NCI-H2107 (cell line): Measurements from ENCODE around the gene TM9SF2.

ENCODE experiments used
- DNase-seq: peaks from one replicate; lab custom pipeline; 2025; lab: John Stamatoyannopoulos, UW

Gene TM9SF2

GRCh38 chr13:99580500-99581268, 79.4 kb downstream of the TM9SF2 start:
- DNase-seq, result no peak

GRCh38 chr13:99582511-99582910, 81.2 kb downstream of the TM9SF2 start:
- DNase-seq, result no peak

- DNase-seq, result no peak
These were observed 84.3 kb downstream of the TM9SF2 start for GRCh38 chr13:99585609-99586008.

GRCh38 chr13:99587021-99587420, 85.7 kb downstream of the TM9SF2 start:
- no peak for DNase-seq

- no peak for DNase-seq
These were observed 86.8 kb downstream of the TM9SF2 start for GRCh38 chr13:99587893-99588606.

GRCh38 chr13:99589575-99589974, 88.3 kb downstream of the TM9SF2 start:
- DNase-seq, result no peak

GRCh38 chr13:99590519-99591011, 89.3 kb downstream of the TM9SF2 start:
- no peak for DNase-seq

GRCh38 chr13:99596180-99596579, 94.9 kb downstream of the TM9SF2 start:
- no peak for DNase-seq

GRCh38 chr13:99600318-99600717, 99.0 kb downstream of the TM9SF2 start:
- DNase-seq, result no peak

- DNase-seq, result no peak
These were observed 100.3 kb downstream of the TM9SF2 start for GRCh38 chr13:99601535-99601934.

GRCh38 chr13:99604636-99605035, 103.4 kb downstream of the TM9SF2 start:
- no peak for DNase-seq

GRCh38 chr13:99605420-99606323, 104.4 kb downstream of the TM9SF2 start:
- DNase-seq, result no peak

- peak; percentile 69 for DNase-seq
These were observed 105.2 kb downstream of the TM9SF2 start, which contains the start of gene CLYBL for GRCh38 chr13:99606324-99607066. Gene CLYBL (plus strand): TSS chr13:99606690.

- DNase-seq, result no peak
These were observed 107.1 kb downstream of the TM9SF2 start for GRCh38 chr13:99608345-99608744.

GRCh38 chr13:99610702-99611289, 109.5 kb downstream of the TM9SF2 start:
- DNase-seq, result no peak
